HG03064 (cell line): ENCODE data around the gene HSP90B1.

Source experiments
- ATAC-seq: cut with Tn5 transposase; IDR thresholded peaks from one replicate; pipeline ENCODE4 v1.9.1; 2021; ENCODE audit warnings: low read depth; ENCODE audit not compliant: unreplicated experiment

HSP90B1 gene

DNA sequence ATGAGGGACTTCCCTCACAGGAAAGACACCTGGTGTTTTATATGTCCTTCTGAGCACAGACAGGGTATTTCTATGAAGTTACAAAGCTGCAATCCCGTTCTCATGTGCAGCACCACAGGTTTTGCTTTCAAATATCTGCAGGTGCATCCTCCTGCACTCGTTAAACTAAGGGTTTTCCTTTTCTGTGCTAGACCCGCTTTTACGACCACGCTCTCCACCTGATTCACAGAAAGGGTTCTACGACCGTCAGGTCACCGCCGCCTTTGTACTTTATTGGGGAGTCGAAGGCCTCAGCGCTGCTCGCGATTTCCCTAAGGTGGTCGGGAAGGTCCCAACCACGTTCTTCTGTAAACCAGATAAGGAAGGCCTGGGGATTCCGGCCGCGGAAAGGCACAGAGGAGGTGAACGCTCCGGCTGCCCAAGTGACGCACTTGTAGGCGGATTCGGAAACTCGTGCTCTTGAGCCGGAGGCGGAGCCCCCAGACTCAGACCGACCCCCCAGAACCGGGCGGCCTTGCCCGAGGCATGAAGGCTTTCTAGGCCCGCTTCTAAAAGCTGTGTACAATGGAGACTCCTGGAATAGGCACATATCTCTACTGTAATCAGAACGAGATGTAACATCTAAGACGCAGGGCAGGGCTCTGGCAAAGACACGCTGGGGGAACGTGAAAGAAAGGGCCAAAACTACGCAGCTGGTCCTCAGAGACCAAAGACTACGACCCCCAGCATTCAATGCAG, 995 bp upstream of the HSP90B1 start:
- peak; percentile 23 for ATAC-seq

DNA sequence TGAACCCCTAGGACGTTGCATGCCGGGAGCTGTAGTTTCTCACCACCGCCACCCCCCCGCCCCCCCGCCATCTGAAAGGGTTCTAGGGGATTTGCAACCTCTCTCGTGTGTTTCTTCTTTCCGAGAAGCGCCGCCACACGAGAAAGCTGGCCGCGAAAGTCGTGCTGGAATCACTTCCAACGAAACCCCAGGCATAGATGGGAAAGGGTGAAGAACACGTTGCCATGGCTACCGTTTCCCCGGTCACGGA, 501 bp upstream of the HSP90B1 start:
- no peak for ATAC-seq

DNA sequence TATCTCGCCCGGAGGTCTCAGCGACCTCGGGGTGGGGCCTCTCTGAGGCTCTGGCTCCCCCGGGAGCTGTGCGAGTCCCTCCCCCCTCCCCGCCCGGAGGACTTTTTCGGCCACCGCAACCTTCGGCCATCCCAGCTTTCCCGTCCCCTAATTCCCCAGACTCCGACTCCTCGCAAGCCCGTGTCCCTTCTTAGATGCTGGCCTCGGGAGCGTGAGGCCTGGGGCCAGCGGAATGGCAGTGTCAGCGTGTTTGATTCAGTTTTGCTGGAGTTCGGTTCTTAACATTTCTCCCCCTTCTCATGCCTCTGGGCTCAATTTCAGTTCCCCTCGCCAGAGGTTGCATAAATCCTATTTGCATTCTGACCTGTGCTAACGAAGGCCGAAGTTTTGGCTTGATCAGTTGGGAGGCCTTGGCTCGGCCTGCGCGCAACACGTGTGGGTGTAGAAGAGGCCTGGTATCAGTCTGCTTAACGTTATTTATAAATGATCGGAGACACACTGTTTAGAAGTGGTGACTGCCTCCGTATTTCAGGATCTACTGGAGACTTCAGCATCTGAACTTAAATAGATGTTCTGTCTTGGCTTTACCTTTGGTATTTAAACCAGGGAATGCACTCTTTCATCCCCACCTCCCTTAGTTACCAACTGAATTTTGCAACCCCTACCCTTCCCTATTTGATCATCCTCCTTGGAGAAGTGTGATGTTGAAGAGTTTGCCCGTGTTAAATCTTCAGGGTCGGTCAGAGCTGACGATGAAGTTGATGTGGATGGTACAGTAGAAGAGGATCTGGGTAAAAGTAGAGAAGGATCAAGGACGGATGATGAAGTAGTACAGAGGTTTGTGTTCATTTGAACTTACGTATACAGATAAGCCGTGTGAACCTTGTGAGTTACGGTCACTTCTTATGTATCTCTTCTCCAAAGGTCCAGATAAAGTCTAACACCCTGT, 851 bp downstream of the HSP90B1 start:
- ATAC-seq: no peak

DNA sequence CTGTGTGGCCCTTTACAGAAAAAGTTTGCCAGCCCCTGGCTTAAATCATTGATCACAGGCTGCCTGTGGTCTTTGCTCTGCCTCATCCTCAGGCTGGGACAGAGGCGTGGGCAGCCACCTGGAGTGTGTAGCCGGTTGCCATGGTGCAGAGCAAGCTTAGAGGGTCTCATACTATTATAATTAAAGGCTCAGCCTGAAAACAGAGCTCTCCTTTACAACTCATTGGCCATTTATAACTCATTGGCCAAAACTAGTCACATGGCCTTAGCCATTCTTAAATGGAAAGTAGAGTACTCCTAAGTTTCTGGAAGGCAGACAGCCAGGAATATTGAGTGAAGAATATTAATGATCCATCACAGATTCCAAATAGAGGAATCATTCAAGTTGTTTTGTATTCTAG, 3.0 kb downstream of the HSP90B1 start:
- no peak for ATAC-seq

DNA sequence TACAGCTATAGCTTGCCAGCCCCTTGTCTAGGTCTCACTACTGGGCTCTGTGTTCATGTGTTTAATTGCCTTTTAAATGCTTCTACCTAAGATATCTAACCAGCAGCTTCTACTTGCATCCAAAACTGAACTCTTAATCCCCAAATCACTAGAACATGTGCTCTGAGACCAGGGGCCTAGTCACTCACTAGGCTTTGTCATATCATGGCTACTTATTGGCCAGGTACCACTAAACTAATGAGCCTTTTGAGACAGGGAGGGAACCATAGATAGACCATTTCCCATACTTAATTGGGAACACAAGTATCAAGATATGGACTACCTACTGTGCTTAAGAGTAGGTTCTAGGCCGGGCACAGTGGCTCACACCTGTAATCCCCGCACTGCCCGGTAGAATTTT, 6.5 kb downstream of the HSP90B1 start:
- no peak for ATAC-seq

DNA sequence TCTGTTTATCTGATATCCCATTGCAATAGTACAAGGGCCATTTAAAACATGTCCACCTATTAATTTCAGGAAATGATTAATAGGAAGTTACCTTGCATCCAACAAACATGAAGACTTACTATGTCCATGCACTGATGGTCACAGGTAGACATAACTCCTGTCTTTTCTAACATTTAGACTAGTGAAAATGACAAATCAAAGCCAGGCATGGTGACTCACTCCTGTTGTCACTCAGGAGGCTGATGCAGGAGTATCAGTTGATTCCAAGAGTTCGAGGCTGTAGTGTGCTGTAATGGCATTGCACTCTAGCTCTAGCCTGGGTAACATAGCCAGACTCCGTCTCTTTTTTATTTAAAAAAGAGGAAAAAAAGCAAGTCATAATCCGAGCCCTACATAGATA, 14.8 kb downstream of the HSP90B1 start:
- ATAC-seq: no peak

DNA sequence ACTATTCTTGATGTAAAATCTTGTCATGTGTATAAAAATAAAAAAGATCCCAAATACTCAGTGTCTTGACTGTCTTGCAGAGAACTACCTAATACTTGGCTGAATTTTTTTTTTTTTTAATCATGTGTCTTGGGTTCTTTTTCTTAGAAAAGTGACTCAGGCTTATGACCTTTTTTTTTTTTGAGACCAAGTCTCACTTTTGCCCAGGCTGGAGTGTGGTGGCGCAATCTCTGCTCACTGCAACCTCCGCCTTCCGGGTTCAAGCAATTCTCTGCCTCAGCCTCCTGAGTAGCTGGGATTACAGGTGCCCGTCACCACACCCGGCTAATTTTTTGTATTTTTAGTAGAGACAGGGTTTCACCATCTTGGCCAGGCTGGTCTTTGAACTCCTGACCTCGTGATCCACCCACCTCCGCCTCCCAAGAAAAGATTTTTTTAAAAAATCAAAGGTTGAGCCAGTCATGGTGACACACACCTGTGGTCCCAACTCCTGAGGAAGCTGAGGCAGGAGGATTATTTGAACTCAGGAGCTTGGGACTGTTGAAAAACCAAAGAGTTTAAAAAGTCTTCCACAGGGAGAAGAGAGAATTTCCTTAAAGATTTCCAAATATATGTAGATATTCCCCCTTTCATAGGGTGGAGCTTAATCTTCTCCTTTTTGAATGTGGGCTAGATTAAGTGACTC, 17.8 kb downstream of the HSP90B1 start:
- no peak for ATAC-seq

DNA sequence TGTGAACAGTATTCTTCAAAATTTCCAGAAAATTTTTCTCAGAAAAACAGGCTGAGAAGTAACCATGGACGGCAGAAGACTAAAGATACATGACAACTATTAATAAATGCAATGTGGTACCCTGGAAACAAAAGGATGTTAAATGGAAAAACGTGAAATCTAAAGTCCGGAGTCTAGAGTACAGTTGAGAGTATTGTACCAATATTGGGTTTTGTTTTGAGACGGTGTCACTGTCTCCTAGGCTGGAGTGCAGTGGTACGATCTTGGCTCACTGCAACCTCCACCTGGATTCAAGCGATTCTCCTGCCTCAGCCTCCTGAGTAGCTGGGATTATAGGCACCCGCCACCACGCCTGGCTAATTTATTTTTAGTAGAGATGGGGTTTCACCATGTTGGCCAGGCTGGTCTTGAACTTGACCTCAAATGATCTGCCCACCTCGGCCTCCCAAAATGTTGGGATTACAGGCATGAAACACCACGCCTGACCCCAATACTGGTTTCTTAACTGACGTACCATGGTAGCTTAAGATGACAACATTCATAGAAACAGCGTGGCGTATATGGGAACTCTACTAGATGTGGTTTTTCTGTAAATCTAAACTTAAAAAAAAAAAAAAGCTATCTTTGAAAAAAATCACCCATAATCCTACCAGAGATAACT, 18.7 kb downstream of the HSP90B1 start:
- no peak for ATAC-seq

DNA sequence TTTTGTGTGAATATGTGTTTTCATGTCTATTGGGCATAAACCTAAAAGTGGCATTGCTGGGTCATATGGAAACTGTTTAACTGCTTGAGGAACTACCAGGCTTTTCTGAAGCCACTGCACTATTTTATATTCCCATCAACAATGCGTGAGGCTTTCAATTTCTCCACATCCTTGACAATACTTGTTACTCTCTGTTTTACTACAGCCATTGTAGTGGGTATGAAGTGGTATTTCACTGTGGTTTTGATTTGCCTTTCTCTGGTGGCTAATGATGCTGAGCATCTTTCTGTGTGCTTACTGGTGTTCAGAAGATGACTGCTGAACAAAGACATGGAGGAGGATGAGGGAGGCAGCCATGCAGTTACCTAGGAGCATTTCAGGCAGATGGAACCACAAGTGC, 22.3 kb downstream of the HSP90B1 start:
- no peak for ATAC-seq

DNA sequence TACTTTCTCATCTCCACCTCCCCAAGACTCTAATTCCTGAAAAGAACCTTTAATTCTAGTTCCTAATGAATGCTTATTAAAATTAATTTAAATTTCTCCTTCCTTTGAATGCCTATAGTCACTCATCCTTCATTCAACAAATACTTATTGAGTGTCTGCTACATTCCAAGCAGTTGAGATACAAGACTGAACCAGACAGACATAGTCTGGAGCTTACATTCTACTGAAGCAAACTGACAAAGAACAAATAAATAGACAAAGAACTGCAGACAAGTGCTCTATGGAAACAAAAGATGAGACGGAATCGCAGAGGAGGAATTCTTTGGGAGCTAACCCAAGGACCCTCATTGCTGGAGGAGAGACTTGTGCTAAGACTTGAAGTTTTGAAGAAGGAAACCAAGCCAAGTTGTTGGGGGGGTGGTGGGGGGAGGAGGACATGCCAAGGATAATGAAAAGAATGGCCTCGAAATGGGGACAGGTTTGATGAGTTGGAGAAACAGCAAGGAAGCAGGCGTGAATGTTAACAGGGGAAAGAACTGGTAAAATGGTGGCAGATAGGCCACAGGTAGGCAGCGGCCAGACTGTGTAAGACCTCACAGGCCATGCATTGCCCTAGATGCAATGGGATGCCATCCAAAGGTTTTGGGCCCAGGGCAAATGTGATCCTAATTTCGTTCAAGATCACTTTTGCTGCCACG, 25.8 kb downstream of the HSP90B1 start:
- ATAC-seq: no peak

DNA sequence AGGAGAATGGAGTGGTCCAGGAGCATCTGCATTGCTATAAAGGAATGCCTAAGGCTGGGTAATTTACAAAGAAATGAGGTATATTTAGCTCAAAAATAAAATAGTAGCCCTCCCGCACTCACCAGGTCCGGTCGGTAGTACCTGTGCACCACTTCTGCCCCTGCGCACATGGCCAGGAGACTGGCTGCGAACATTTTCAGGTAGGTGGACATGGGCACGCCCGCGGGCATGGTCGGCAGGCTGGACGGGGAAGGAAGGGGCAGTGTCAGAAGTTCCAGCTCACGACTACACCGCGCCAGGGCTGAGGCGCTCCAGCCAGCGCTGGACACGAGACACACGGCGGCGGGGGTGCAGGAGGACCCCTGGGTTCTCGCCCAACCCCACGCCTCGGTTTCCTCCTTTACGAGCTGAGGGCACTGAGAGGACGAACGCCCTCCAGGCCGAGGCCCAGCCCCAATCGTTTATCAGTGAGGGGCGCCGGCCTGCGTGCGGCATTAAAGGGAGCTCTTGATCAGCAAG, 26.4 kb downstream of the HSP90B1 start:
- peak; percentile 12 for ATAC-seq

DNA sequence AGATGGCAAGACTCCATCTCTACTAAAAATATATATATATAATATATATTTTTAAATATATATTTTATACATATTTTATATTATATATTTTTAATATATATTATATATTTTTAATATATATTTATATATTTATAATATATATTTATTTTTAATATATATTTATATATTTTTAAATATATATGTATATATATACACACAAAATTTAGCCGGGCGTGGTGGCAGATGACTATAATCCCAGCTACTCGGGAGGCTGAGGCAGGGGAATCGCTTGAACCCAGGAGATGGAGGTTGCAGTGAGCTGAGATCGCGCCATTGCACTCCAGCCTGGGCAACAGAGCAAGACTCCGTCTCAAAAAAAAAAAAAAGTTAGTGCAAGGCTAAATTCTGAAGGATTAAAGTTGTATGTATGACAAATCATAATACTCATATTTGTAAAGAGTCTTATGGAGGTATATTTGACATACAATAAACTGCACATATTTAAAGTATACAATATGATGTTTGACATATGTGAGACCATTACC, 27.7 kb downstream of the HSP90B1 start:
- ATAC-seq: no peak

DNA sequence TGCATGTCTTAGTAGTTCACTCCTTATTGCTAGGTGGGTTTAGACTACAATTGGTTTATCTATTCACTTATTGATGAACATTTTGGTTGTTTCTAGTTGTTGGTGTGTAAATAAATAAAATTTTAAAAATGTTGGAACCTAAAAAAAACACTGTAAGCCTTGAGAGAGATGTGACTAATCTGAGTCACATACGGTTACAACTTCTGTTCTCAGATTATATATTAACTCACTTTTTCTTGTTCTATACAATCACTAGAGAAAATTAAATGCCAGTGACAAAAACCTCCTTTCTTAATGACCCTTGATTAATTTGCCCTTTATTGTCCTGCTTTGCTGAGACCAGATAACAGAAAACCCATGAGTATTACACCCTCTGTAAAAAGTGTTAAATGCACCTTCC, 28.4 kb downstream of the HSP90B1 start:
- ATAC-seq: no peak

DNA sequence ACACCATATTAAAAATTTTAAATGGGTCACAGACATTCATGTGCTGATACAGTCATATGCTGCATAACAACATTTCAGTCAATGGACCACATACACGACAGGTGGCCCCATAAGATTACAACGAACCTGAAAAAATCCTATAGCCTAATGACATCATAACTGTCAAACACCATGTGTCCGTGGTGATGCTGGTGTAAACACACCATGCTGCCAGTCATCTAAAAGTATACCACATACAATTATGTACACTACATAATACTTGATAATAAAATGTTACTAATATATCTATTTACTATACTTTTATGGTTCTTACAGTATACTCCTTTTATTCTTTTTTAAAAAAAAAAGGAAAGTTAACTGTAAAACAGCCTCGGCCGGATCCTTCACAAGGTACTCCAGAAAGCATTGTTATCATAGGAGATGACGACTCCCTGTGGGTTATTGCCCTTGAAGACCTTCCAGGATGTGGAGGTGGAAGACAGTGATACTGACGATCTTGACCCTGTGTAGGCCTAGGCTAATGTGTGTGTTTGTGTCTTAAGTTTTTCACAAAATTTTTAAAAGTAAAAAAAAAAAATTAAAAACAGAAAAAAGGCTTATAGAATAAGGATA, 30.5 kb downstream of the HSP90B1 start:
- no peak for ATAC-seq

DNA sequence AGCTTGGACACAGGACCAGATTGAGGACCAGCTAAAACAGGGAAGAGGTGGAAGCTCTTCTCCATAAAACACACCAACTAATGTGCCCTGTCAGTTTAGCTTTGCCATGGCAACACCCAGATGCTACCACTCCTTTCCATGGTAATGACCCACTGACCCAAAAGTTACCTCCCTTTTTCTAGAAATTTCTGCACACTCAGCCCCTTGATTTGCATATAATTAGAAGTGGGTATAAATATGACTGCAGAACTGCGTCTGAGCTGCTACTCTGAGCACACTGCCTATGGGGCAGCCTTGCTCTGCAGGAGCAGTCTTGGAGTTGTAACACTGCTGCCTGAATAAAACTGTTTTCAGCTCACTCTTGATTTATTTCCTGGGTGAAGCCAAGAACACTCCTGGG, 32.3 kb downstream of the HSP90B1 start:
- ATAC-seq: no peak

DNA sequence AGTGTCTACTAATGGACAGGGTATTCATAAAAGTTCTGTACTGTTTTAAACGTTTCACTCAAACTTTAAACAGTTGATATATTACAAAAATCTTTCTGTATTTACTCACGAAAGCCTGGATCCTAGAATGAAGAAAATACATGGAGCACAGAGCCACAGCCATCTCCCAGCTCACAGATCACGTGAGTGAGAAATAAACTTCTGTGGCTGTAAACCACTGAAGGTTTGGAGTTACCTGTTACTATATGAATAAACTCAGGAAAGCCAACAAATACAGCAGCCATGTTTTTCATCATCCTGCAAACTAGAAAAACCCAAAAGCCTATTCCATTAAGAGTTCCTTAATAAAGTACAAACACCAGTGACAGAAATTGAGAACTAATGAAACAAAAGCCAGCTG, 34.6 kb downstream of the HSP90B1 start:
- ATAC-seq: no peak

DNA sequence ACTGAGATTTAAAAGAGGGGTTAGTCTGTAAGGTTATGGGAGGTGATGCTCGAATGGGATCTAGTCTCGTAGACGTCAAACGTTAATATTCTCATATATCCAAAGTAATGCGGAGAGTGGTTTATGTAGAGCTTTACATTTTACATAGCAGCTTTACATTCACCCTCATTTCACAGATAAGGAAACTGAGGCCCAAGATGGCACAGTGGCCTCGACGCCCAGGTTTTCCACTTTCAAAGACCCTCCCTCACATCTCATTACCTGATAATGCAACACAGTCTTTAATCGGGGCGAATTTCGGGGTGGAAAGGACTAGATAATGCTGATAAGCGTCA, 35.0 kb downstream of the HSP90B1 start:
- ATAC-seq: no peak

DNA sequence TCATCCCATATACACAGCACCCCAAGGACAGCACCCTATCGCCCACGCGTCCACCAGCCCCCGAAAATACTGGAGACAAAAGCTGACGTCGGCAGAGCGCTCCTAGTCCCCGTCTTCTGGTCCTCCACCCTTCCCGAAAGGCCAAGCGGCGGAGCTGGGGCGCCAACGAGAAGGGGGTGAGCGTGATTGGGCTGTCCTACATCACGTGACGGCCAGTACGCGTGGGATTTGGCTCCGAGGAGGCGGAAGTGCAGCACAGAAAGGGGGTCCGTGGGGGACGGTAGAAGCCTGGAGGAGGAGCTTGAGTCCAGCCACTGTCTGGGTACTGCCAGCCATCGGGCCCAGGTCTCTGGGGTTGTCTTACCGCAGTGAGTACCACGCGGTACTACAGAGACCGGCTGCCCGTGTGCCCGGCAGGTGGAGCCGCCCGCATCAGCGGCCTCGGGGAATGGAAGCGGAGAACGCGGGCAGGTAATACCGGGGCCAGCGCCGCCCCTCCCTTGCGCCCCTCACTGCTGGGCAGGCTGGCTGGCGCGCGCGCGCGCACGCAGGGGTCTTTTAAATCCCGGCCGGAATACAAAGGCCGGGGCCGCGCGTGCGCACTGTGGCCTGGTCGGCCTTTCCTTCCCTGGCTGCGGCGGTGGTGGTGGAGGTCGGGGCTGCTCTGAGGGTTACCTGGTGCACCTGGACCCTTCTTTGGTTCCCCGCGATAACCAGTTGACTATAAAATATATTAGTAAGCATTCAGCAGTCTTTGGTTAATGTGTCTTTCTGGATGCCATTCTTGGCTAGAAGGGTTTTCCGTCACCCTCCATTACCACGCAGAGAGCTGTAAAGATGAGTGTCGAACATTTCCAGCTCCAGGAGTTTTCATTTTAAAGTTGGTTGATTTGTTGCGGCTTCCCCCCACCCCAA, 35.6 kb downstream of the HSP90B1 start, which contains the start of gene TDG:
TSS of gene TDG (plus strand) at position 283 of the 915 bp plus-strand sequence. CDS start at position 449, 166 bp downstream.
- peak; percentile 82 for ATAC-seq

DNA sequence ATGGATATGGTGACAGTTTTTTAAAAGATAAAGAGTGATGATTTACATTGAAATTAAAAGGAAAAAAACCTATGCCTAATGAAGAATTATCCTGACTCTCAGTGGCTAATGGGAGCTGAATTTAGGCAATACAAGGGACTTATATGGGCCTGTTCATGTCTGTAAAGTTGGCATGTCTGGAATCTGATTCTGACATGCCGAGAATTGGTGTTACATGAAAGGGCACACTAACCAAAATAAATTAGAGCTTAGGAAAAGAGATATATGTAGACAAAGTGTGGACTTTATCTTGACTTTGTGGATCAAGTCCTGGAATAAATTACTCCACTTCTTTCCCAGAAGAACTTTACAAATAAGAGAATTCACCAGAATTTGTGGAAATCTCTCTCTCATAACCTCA, 36.5 kb downstream of the HSP90B1 start:
- ATAC-seq: no peak
